Activated CD8-positive, alpha-beta memory T cell treated with anti-CD3 and anti-CD28 coated beads for 48 hours (primary cell): Measurements from ENCODE around the gene MRPS23.

Experiments
- DNase-seq, 3 experiments: peaks; one replicate each; pipeline ENCODE4 v3.0.0-alpha.2; 2020; ENCODE audit warnings: low read depth in 2 of 3, low spot score in 2 of 3

Gene MRPS23

DNA sequence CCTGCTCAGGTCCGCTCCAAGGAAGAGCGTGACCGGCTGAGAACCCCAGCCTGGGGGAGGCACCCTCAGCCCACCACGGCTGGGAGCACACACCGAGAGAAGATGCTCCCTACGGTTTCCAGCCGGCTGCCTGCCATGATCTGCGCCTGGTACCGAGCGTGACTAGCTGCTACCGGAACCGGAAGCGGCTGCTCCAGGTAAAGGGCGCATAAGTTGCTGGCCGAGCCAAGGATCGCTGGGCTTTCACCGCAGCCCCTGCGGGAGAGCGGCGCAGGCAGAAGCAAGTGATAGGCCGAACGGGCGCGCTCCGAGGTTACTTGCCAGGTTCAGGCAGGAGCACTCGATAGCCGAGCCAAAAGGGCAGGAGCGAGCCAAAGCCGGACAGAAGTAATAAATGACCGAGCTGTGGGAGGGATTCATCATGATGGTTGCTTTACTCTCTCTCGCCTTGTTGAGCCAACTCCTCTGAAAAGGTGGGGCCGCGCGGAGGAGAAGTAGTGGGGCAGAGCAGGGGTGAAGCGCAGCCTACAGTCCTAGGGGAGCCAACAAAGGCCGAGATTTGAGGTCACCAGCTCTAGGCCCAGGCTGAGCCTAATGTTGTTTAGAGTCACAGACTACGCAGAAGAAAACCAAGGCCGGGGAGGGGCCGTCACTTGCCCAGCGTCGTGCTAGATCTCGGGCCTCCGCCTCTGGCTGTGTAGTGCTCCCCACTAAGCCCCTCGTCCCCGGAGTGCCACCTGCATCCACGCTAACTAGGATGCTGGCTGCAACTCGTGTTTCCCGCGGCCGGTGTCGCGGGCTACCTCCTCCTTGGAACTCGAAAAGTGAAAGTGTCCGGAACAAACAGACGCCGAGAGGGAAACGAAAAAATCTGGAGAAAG lies at the start of gene MRPS23:
Gene MRPS23, minus strand, starts transcription at position 171 of the 881 bp plus-strand sequence. Its CDS starts 34 bp downstream, at position 137.
- peak; percentile 75 to 93 (median 87) for DNase-seq

DNA sequence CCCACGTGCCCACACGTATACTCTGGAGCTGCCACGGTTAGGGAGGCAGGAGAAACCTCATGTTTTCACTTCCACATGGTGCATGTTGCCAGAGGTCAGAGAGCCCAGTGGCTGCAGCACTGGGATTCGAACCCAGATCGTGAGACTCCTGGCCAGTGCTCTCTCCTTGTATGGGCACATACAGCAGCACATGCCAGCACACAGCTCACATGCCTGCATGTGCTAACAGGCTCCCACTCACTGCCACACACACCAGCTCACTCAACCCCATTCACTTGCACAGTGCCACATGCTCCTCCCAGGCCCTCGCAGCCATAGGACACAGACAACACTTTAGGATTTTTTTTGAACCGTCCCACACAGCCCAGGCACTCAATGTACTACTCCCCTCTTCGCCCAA lies 49.5 kb upstream of the MRPS23 start:
- no peak for DNase-seq

DNA sequence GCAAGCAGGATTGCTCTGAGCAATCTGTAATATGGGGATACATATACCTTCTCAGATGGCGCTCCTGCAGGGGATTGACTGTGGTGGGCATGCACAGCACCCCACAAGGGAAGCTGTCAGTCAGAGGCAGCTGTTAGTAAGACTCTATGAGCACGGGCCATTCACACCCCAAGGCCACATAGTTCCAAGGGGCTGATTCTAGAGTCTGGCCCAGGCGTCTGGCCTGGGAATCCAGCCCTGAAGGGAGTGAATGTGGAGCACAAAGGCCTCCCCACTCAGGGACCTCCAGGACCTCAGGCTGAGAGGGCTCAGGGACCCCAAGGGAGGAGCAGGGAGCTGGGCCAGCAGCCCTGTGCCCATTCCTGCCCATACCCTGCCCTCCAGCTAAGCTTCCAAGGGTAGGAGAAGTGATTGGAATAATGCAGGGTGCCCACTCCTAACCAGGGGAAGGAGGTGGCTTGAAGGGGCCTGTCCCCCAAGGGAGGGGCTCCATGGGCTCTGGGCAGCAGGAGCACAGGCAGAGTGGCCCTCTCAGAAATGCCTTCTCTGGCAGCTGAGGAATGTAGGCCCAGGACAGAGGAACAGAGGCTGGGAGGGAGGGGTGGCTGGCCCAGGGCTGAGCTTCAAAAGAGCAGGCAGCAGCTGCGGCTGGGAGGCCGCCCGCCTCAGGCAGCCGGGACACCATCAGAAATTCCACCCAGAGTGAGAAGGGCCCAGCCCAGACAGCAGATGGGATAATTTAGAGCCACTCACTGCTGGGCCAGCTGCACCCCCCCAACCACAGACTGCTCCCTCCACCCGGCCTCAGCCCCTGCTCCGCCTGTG lies 48.9 kb upstream of the MRPS23 start:
- DNase-seq: no peak

DNA sequence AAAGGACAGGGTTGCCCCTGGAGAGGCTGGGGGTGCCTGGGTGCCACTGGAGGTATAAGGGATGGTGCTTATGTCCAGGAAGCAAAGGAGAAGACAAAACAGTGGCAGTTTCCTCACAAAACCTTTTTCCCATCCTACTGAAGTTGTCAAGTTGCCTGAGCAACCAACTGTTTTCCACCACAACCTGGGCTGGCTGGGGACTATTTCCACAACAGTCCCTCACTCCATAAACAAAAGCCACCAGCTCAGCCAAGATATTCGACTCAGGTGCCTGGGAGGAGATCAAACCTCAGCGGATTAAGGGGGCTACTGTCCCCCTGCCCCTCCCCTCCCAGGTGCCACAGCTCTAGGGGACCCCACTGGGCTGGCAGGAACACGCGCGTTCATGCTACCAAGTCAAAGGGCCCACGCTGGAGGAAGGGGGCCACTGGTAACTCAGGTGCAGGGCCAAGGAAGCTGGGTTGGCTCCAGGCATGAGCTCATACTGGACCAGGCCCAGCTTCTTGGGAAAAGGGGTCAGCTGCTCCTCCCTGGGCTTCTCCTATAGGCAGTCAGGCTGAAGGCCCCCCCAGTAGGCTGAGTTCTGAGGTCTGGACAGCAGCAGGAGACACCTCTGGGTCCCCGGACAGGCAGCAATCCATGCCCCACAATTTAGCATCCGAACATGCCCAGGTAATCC lies 45.7 kb upstream of the MRPS23 start:
- no peak for DNase-seq

DNA sequence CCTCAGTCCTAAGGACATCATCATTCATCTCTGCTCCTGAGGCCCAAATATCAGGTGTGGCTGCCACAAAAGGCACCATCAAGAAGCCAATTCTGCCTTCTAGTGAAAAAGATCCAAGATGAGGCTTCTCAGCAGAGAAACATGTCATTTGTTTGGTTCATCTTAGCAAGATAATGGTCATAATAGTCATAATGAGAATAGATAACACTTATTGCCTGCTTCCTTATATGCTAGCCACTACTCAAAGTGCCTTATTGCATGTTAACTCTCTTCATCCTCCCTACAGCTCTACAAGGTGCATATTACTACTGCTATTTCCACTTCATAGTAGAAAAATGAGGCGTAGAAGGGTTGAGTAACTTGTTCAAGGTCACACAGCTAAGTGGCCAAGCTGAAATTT lies 45.0 kb upstream of the MRPS23 start:
- DNase-seq: no peak

DNA sequence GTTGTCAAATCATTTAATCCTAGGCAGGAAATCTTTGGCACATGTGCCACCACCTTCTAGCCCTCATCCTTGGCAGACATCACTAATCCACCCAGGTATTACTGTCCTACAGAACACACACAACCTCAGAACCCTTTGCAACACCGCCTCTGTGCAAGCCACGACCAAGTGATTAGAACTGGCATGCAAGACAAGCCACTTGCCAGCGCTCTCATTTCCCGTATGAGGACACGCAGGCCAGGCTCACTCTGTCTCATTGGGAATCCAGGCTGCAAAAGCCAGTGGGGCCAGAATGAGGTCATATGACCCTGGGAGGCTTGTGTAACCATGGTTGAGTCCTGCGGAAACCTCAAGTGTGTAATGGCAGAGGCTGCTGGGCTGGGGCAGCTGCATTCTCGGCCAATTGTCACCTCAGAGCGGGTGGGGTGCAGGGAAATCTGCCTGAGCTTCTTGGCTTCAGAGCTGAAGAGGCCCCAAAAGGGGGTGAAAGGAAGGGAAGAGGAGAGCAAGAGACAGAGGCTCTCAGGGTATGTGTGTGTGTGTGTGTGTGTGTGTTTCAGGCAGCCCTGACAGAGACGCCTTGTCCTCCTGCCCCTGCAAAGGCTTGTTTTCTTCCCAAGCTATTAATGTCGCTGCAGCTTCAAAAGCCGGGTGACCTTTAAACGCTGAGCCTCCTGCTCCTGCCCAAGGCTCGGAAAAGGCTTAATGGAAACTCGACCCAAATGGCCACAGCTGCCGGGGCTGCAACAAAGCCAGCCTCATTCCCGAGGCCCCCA lies 43.2 kb upstream of the MRPS23 start:
- DNase-seq: no peak

DNA sequence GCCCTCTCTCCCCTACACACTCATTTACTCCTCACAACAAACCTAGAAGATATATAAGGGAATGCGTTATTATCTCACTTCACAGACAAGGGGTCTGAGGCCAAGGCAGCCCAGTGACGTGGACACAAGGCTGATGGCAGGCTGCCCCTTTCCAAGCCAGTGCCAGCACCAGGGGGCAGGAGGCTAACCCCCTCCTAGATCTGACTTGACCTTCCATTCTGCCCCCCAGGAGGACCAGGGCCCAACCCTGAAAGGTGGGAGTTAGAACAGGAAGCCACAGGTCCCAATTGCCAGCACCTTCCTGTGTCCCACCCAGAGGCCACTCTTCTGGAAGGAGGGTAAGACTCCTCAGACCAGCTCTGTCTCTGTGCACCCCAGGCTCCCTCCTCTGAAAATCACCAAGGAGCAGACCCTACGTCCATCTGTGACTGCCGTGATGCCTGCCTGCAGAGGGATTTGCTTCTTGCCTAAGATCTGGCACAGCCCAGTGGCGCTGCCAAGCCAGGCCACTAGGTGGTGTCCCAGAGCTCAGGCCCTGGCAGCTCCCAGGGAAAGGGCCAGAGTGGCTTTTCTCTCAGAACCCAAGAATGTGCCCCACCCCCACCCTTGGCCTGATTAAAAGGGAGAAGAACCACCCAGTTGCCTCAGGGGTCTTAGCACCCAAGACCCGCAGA lies 42.4 kb upstream of the MRPS23 start:
- DNase-seq: peak; percentile 54 to 80 (median 66)

DNA sequence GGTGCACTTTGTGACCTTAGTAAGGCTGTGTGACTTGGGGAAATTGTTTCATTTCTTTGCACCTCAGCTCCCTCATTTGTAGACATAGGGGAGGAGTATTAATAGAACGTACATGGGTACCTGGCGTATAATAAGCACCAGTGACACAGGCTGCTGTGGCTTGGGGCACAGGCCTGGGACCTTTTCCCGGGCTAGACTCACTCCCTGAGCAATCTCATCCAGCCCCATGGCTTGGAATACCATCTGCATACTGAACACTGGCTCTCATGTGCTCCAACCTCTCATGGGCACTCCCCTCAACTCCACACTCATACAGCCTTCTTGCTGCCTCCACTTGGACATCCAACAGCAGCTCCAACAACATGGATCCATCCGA lies 41.0 kb upstream of the MRPS23 start:
- no peak for DNase-seq

DNA sequence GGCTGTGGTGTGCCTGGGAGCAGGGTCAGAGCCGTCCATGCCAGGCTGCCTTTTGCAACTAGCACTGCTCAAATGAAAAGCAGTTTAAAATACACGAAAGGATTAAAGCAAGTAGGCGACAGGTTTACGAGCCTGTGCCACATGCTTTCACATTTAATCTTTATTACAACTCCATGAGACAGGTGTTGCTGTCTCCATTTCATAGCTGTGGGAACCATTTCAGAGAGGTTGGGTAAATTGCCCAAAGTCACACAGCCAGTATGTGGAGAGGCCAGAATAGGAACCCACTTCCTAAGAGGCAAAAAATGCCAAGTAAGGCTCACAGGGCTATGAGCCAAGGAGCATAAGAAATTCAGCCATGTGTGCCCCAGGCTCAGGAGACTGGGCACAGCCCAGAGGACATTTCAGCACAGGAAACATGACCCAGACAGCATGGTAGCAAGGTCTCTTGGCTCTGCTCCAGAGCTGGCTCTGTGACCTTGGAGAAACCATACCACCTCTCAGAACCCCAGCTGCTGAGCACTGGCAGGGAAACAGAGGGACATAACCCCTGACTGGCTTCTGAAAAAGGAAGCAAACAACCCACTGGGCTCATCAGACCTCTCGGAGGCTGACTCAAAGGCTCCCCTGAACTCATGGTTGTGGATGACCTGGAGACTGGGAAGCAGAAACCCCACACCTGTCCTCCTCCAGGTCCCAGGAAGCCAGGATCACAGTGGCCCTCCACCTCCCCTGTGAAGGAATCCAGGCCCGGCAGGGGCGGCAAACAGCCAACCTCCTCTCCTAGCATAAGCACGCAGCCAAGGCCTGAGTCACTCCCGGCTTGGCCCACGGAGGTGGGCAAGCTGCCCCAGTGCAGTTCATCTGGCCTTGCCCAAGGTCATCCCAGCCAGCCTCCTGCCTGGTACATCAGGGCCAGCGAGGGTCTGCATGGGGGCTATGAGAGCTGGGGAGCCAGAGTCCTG lies 40.3 kb upstream of the MRPS23 start:
- DNase-seq: no peak

DNA sequence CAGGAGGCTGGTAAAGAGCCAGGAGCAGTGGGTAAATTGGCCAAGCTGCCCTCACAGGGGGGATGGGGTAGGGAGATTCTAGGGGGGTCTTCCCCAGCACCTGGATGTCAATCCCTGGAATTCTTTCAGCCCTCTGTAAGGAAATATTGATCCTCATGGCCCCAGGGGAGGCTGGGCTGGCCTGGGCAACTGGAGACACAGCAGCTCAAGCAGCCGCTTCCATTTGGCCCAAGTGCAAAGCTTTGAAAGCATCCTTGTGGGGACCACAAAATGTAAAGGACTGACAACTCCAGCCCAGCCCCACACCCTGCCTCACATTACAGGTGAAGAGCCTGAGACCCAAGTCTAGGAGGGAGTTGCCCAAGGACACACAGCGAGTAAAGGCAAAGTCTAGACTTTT lies 39.4 kb upstream of the MRPS23 start:
- no peak for DNase-seq

DNA sequence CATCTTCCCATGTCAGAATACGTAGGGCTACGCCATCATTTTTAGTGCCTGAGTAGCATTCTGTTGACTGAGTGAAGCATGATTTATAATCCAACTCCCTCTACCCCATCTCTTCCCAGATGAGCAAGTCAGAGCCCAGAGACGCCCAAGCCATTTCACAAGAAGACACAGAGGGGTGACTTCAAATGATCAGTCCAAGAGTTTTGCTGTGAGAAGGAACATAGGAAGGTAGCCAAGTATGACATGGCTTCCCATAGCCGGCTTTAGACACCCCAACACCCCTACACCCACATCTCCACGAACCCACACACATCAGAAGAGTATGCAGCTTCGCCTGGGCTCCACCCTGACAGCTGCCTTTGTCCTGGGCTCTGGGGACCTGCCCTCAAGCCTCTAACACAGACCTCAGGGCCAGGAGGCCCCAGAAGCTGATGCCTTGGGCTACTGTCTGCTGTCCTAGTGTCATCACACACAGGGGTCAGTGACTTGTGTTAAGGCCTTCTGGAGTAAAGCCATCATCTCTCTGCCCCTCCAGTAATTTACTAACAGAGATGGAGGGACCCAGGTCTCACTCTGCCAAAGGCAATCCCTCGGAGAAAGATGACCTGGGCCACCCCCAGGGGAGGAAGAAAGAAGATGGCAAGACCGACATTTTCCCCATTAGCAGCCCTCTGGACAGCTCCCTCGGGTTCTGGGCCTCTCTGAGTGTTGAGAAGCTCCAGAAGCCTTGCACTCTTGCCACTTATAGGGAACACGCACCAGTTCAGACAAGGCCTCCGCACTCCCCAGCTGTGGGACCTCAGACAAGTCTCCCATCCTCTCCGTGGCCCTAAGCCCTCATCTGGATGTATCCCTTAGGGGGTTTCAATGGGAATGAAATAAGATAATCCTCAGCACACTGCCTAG lies 38.7 kb upstream of the MRPS23 start:
- DNase-seq: no peak

DNA sequence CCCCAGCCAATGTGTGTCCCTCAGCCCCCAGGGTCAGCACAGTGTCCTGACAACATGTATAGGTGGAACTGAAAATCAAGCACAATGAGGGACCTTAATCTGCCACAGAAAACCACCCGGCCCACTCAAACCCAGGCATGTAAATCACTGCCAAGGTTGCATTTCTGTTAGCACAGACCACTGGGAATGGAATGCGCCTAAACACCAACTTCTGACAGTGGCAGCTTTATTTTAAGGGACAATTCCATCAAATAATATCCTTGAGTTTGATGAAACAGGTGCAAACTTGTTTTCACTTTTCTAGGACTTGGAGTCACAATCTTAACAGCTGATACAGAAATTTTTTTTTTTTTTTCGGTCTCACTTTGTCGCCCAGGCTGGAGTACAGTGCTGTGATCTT lies 37.3 kb upstream of the MRPS23 start:
- DNase-seq: no peak

DNA sequence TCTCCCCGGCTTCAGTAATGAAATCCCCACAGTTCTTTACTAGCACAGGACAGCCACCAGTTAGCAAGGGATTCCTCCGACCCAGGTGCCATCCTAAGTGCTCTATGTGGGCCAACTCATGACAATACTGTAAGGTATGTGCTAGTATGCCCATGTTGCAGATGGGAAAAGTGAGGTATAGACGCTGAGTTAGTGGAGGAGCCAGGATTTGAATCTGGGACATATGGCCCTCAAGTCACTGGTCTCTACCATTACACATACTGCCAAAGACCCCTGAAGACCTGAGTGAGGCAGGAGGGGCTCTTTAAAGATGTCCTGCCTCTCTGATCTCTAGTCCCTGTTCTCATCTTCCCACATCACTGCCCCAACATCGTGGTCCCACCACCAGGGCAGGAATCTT lies 36.2 kb upstream of the MRPS23 start:
- no peak for DNase-seq

DNA sequence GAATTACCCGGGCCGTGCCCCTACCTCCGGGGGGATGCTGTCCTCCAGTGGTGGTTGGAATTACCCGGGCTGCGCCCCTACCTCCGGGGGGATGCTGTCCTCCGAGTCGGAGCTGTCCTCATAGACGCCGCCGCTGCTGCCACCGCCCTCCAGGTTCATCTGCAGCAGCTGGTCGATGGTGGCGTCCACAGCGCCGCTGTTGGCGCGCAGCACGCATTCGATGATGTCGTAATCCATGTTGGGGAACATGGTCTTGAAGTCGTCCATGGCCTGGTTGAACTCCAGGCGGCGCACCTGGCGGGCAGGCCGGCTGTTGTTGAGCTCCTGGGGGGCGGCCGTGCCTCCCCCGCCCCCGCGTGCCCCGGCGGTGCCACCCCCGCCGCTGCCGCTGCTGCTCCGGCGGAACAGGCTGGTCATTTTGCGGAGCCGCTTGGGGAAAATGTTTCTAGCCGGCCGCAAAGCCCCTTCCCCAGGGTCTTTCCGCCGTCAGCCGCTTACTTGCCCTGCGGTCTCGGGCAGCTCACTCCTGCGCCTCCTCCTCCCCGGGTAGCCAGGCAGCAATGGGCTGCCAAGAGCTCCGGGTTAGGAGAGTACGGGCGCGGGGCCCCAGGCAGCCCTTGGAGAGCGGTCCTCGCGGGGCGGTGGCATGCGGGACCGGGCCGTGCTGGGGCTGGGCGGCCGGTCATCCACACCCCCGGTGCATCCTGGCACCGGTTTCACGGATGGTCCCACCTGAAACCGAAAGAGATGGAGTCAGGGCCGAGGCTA lies 35.5 kb upstream of the MRPS23 start:
- DNase-seq: no peak

DNA sequence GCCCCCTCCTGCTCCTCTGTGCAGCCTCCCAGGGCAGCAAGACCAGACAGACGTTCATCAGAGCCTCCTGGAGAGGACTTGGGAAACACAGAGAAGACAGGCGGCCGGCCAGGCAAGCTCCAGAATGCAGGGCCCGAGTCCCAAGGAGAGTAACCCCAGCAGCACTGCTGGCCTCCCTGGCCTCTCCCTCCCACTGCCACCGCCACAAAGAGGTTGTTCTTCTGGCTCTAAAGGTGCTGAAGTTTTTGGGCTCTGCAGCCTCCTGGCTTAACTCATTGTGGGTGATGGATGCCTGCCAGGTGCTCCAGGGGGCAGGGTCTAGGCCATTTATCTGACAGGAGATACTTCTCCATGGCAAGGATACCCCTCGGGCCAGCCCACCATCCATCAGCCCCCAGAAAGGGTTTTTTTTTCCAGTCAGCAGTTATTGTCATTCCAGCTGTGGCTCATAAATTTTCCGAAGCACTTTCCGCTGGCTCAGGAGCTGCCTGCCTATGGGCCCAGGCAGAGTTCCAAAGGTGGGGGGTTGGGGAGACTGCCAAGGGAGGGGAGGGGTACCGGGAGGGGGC lies 32.0 kb upstream of the MRPS23 start:
- no peak for DNase-seq

DNA sequence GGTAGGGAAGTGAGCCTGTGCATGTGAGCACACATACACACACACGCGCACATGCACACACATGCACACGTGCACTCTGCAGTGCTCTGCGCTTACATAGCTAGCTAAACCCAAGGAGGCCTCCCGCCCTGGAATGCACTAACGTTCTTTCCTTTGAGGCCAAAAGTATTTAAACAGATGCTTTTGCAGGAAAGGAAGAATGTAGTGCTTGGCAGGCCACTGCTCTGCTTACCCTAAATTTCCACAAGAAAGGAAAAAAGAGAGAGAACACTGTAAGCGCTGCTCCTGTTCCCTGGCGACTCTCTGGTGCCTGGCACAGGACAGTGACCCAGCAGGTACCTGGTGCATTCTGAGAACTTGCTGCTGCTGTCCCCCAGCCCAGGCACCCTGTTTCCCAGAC lies 31.3 kb upstream of the MRPS23 start:
- no peak for DNase-seq

DNA sequence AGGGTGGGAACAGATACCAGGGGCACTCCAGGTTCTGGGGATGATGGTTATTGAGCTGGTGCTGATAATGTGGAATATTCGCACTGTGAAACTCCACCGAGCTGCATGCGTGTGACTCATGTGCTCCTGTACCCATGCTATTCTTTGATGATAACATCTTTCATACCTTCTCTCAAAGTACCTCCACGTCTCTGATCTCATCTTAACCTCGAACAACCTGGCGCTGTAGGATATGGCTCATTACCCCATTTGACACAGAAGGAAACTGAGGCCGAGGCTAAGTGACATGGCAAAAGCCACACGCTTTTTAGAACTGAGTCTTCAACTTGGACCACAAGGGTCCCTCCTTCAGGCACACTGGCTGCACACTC lies 30.2 kb upstream of the MRPS23 start:
- DNase-seq: peak in 1 of 3 experiments; percentile 18
